Umbilical cord (tissue), 2 donors: ENCODE results near the gene DLGAP1. TPM values are rescaled to one million over a fixed set of nuclear protein-coding genes. Genes with fewer than 3 reads are reported as not detected.

ENCODE experiments used
- DNase-seq: peaks from one replicate; pipeline ENCODE4 v3.0.0-alpha.2; 2015; ENCODE audit warnings: low spot score
- total RNA-seq: library from RNA; depleted of rRNA; stranded (reverse); fragments of >200 nt; gene quantifications from one replicate; pipeline ENCODE4 v1.2.3, GENCODE V29; 2014; ENCODE audit warnings: low replicate concordance; ENCODE audit not compliant: insufficient read depth

DLGAP1 gene
- total RNA-seq, 1 donor from 2014 or later = 20.7 TPM

DNA sequence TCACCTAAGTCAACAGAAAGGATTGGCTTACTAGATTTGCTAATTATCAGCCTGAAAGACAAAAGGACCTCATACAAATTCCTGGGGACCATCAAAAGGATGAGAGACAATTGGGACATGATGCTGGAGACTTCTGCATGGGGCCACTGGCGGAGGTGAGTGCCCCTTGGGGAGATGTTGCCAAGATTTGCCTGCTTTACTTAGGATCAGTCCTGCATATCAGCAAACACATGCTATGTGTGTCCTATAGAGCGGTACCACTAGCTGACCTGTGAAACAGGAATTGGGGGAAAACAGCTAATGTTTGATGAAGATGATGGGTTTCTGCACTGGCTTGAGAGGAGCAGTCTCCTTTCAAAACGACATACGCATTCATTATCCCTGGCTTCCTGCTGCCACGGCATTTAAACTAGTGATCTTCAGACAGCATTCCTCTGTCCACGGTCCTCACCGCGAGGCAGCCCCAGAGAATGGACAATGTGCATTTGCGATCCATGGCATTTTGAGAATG lies 901.0 kb downstream of the DLGAP1 start:
- DNase-seq = no peak

DNA sequence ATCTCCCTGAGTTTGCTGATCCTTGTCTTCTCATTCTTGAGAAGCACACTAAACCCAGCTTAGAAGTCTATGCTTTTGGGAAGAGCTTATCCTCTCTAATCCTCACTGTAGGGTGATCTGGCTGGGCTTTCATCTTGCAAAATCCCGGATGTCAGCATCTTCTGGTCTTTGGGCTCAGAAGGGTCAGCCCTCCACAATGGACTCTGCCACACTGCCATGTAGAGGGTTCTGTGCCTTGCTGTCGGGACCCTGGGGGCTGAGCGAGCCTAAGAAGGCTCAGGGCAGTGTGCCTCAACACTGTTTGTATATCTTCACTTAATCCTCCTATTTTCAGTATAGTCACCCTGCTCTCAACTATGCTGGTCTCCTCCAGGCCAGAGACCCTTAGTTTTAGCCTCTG lies 902.8 kb downstream of the DLGAP1 start:
- DNase-seq = peak; percentile 25

DNA sequence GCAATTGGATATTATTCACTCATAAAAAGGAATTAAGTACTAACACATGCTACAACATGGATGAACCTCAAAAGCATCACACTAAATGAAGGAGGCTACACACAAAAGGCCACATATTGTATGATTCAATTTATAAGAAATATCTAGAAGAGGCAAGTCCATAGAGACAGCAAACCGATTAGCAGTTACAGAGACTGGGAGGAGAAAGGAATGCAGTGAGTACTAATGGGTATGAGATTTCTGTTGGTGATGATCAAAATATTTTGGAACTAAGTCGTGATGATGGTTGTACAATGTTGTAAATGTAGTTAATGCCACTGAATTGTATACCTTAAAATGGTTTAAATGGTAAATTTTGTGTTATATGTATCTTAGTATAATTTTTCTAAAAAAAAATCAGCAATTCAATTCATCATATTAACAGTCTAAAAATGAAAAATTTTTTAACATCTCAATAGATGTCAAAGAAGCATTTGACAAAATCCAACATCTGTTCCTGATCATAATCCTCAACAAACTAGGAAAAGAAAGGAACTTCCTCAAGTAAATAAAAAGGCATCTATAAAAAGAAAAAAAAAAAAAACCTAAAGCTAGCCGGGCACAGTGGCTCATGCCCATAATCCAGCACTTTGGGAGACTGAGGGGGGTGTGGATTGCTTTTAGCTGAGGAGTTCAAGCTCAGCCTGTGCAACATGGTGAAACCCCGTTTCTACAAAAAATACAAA lies 907.1 kb downstream of the DLGAP1 start:
- DNase-seq = no peak

DNA sequence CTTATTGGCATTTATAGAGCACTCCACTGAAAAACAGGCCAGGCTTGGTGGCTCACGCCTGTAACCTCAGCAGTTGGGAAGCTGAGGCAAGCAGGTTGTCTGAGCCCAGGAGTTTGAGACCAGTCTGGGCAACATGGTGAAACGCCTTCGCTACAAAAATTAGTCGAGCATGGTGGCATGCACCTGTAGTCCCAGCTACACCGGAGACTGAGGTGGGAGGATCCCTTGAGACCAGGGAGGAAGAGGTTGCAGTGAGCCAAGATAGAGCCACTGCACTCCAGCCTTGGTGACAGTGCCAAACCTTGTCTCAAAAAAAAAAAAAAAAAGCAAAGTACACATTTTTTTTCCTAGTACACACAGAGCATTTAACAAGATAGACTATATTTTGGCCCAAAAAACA lies 909.0 kb downstream of the DLGAP1 start:
- DNase-seq = no peak

DNA sequence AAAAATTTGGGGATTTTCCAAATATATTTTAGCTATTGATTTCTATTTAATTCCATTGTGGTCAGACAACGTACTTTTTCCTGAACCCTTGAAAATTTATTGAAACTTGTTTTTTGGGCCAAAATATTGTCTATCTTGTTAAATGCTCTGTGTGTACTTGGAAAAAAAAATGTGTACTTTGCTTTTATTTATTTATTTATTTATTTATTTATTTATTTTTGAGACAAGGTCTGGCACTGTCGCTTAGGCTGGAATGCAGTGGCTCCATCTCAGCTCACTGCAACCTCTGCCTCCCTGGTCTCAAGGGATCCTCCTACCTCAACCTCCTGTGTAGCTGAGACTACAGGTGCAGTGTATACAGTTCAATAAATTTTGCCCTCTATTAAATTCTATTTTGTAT lies 910.6 kb downstream of the DLGAP1 start:
- no peak for DNase-seq

DNA sequence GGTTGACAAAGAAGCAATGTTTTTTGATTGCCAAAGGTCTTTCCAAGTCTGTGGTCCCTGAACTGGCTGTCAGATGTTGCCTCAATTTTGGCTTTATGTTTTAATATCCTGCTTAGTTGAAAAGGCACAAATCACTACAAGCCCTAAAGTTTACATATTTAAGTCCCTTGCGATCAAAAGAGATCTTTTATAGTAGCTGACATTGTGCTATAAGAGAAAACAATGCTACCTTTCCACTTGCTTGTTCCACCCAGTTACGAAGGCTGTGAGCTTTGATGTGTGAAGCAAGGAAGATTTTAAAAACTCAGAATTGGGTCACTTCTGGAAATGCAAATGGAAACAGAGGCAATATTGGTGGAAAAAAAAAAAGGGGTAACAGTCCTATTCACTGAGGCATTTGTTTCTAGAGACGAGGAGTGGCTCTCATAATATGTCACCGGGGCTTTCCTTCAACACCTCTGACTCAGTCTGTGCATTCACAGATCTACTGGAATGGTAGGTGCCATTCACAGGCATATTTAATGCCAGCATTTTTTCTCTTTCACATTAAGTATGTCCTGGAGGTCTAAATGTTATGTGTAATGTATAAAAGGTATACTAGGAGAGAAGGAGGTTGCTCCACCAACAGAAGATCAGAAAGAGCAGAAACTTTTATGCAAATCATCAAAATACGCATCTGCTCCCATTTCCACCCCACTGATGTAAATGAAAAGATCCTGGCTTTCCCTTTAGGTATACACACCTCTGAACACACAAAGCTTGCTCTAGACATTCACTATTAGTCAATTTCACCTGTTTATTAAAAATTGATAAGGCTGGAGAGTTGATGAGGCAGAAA lies 913.3 kb downstream of the DLGAP1 start:
- no peak for DNase-seq

DNA sequence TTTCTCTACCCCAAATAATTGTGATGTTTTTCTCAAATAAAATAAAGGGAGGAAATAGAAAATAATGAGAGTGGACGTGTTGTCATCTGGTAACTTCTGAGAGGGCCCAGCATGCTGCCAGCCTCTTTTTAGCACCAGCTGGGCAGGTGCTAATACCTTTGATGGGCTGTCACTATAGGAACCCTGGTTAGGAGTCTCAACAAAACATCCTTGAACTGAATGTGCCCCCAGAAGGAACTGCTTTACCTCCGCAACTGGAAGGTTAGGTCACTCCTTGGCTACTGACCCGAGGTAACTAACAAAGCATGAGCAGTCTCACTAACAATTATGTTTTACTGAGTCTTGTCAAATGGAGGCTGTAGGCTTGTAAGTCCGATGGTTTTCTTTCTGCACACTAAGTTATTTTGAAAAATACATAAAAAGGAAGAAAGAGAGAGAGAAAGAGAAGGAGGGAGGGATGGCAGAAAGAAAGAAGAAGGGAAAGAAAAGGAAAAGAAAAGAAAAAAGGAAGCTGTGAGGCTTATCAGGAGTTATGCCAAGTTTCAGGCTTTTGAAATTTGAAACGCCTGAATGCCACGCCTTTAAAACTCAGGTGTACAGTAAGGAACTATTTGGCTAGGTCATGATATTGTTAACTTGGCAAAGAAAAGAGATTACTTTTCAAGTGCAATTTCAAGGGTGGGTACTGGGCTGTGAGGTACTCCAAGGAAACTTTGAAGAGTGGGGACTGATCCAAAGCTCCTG lies 914.1 kb downstream of the DLGAP1 start:
- no peak for DNase-seq

DNA sequence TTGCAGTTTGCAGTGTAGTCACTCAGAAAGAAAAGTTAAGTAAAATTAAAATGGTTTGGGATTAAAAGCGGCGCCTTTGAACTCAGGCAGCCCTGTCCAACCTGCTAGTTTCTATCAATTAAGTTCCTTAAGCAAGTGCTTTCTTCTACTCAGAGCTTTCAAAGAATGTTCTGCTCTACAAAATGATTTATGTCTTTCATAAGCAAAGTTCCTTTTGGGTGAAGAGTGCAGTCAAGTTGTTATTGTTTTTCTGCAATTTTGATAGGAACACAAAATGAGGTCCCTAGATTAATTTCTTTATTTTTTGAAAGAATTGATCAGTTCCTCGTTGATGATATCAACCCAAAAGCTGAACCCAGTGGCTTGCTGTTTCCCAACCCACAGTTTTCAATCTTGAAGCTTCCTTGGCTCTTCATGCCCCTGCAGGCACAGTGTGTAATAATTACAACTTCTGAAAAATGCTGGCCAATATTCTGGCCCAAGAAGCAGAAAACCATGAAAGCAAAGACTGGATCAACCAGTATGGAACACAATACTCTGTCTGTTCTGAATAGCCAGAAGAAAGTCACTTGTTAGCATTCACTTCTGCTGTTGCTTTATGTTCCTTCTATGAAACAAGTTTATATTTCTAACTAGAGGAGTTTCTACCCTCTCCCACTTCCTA lies 916.0 kb downstream of the DLGAP1 start:
- no peak for DNase-seq

DNA sequence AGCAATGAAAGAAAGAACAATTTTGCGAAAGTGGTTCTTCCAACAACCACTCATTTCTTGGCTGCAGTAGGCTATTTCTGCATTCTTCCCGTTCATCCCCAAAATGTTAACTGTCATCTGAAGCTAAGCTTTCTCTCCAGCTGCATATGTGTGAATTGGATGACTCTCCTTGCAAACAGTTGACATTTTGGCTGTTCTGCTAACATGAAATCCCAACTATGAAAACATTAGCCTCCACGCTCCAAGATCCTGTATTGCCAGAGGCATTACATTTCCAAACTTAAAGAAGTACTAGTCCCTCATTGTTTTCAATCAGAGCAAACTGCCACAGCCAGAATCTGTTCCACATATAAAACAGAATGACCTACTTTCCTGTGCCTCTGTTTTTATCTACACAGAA lies 916.7 kb downstream of the DLGAP1 start:
- peak; percentile 24 for DNase-seq

DNA sequence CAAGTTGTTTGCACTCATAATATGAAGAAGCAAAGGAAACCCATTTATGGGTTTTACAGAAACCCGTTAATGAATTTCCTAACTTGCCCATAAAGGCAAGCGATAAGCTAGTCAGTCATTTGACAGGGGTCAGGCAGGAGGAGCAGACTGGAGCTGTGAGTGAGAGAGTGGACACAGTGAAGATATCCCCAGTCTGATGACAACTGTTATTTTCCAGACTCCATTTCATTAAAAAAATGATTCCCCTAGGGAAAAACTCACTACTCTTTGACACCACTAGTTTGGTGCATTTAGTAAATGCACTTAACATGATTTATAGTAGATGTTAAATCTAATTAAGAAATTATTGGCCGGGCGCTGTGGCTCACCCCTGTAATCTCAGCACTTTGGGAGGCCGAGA lies 924.3 kb downstream of the DLGAP1 start:
- no peak for DNase-seq

DNA sequence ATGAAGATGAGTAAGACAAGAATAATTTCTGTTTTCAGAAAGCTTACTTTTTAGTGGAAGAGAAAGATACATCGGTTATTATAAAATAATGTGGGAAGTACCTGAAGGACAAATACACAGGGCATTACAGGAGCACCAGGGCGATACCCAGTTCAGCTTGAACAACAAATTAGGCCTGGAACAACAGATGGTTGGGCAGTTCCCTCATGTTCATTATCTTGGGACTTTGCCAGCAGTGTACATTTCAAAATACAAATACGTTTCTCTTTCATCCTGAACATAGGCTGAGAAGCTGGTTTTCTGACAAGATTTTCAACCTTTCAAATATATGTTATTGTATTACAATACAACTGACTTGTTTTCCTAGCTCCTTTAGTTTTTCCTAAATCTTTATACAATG lies 925.5 kb downstream of the DLGAP1 start:
- DNase-seq = peak; percentile 37

DNA sequence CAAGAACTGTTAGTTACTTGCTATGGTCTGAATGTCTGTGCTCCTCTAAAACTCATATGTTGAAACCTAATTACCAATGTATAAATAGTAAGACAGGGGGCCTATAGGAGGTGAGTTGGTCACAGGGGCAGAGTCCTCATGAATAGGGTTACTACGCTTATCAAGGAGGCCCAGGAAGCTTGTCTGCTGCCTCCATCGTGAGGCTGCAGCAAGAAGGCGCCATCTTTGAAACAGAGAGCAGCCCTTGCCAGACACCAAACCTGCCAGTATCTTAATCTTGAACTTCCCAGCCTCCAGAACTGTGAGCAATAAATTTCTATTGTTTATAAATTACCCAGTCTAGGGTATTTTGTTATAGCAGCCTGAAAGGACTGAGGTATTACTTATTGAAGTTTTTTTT lies 926.0 kb downstream of the DLGAP1 start:
- DNase-seq = no peak

DNA sequence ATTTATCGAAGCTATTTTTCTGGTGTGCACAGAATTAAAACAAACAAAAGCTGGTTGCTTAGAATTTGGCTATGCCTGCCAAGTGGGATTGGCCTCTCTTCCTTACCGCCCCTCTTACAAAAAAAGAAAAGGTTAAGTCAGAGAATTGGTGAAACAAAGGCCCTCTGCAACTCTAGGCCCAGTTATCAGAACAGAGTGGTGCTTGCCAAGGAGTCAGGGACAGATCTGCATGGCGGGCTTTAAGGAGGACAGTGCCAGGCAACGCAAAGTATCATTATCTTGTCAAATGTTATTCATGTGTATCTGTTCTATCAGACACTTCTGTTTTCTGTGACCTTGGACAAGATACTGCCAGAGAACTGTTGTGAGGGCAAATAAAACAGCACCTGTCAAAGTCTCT lies 926.9 kb downstream of the DLGAP1 start:
- no peak for DNase-seq

DNA sequence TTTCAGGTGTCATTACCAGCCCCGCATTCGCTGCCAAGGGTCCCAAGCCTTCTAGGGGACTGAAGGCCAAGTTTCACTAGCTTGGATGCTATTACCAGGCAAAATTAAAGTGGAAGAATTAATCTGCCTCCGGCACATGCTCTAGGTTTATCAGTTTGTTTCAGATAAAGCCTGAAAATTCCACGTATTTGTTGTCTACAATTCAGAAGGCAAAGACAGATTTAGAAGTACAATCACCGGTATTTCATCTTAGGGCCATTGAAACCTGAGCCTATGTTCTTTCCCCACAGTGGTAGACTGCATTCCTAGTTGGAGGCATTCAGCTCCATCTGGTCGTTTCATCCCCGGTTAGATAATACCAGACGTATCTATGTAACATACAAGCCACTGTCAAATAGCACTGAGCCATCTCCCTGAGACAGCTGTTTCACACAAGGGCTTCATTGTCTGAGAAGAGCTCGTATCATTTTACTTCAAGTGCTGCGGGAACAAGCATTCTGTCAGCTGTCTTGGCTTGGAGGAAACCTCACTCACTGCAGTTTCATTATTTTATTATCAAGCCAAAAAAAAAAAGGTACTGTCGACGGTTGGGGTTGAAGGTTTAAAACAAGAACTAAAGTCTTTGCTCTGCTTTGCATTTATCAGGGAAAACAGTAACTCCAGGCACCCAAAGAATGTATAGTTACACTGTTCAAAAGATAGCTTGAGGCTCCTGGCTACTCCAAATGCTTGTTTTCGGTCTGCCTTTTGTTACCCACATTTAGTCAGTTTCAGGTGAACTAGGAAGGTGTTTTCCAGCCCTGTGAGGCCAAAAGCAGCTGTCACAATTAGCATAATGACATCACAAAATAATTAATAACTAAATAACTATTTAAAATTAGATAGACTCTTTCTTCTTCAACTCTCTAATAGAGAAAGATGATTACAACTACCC lies 928.4 kb downstream of the DLGAP1 start:
- DNase-seq = peak; percentile 59

DNA sequence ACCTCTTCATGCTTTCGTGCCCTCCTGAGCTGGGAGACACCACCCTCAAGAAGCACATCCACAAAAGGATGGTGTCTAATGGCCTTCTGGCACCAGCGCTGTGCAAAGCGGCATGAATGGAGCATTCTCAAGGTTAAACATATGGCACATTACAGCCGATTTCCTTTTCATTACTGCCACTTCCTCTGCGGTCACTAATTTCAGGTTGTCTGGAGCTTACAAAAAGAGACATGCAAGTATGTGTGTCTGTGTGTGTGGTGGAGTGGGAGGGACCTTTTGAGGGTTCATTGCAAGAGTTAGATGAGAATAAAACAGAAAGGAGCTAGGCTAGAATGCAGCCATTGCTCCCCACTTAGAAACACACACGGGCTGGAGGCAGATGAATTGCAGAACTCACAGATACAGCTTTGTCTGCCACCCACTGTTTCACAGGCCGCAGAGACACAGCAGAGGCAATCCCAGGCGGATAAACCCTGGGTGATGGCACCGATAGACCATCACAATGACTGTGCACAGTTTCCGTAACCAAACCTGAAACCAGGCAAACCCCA lies 929.2 kb downstream of the DLGAP1 start:
- no peak for DNase-seq

DNA sequence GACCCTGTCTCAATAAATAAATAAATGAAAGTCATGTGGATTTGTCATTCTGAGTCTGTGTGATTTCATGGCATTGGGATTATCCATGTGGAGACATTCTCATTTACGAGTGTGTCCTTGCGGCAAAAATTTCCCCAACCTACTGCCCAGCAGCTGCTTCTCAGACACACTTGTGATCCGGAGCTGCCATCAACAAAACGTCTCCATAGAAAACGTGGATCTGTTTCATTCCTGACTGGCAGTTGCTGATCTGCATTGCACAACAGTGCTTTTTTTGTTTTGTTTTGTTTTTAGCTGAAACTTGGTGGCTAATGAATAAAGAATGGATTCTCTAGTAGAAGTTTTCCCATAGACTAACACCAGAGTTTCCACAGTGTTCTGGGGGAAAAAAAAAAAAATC lies 930.4 kb downstream of the DLGAP1 start:
- DNase-seq = no peak

DNA sequence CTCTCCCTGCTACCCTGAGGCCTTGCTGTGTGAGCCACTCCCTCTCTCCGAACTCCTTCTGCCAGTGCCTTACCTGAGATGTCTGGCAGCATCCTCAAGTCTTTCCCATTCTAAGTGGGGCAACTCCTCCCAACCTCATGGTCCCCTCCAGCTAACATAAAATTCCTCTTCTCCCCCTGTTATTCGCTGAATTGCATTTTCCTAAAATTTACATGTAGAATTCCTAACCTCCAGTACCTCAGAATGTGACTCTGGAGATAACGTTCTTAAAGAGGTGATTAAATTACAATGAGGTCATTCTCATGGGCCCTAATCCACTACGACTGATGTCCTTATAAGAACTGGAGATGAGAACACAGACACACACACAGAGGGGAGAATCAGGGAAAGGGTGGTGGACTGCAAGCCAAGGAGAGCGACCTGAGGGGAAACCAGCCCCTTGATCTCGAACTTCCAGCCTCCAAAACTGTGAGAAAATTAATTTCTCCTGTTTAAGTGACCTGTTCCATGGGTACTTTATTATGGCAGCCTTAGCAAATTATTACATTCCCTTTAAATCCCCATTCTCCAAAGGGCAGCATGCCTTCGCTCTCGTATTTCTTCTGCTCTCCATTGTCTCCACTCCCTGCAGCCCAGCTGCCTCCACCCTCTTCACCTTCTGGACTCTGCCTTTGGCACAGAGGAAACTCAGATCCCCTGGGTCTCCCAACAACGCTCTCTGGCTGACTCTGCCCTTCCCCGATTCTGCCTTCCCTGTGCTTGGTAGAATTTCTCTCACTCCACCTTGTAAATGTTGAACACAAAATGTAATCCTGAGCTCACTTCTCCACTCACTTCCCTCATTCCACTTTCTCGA lies 934.6 kb downstream of the DLGAP1 start:
- no peak for DNase-seq

DNA sequence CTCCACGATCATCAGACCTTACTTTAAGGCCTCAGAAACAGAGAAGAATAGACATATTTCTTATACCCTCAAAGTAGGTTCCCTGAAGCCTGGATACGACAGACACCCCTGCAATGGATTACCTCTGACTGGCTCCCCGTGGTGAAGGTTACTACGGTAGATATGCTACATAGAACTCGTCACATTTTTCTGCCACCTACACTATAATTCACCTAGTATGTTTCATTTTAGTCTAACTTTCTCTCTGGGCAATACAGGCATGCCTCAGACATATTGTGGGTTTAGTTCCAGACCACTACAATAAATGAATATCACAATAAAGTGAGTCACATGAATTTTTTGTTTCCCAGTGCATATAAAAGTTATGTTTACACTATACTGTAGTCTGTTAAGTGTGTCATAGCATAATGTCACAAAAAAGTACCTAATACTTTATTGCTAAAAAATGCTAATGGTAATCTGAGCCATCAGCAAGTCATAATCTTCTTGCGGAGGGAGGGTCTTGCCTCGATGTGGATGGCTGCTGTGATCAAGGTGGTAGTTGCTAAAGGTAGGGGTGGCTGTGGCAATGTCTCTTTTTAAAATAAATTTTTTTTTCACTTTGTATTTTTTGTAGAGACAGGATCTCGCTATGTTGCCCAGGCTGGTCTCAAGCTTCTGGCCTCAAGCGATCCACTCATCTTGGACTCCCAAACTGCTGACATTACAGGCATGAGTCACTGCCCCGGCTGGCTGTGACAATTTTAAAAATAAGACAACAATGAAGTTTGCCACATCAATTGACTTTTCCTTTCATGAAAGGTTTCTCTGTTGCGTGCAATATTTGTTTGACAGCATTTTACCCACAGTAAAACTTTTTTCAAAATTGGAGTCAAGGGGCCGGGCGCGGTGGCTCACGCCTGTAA lies 940.5 kb downstream of the DLGAP1 start:
- DNase-seq = no peak
